Natural killer cell (primary cell): ENCODE measurements around the gene CCDC66. TPM values are rescaled to one million over a fixed set of nuclear protein-coding genes. Genes with fewer than 3 reads are reported as not detected.

Experiments
- ATAC-seq, 3 donors: fragments of 150-1000 bp in 2 of 3; fragments of 200-7000 bp in 1 of 3; cut with Tn5 transposase; 1 replicate in 1 of 3; 2 replicates in 2 of 3; pipeline ENCODE4 v1.10.0; 2021; ENCODE audit warnings: mild to moderate bottlenecking in 2 of 3, moderate library complexity in 2 of 3
- DNase-seq, 2 donors: peaks; one replicate each; pipeline versions ENCODE4 v3.0.0 to v3.0.0-alpha.2; 2013 to 2021; ENCODE audit warnings: mixed read lengths in 1 of 2
- H3K27ac ChIP-seq: one replicate; pipeline ENCODE4 v1.5.1; 2013; ENCODE audit warnings: mild to moderate bottlenecking, low read length
- H3K27me3 ChIP-seq: one replicate; pipeline ENCODE4 v1.6.1; 2013; ENCODE audit warnings: low read length; ENCODE audit not compliant: control insufficient read depth, insufficient read depth
- H3K36me3 ChIP-seq: one replicate; pipeline ENCODE4 v1.6.1; 2013; ENCODE audit warnings: low read length; ENCODE audit not compliant: control insufficient read depth, insufficient read depth
- H3K4me1 ChIP-seq: one replicate; pipeline ENCODE4 v1.6.1; 2013; ENCODE audit warnings: low read length; ENCODE audit not compliant: control insufficient read depth, insufficient read depth
- H3K4me3 ChIP-seq: one replicate; pipeline ENCODE4 v1.5.1; 2013; ENCODE audit warnings: low read length
- H3K9me3 ChIP-seq: one replicate; pipeline ENCODE4 v1.6.1; 2013; ENCODE audit warnings: low read length; ENCODE audit not compliant: control insufficient read depth, insufficient read depth
- H3K27ac Mint-ChIP-seq, 2 donors: one replicate each; pipeline ENCODE4 v1.8.0; 2022; ENCODE audit warnings: mild to moderate bottlenecking in 2 of 2, mixed read lengths in 2 of 2, moderate library complexity in 1 of 2
- H3K27me3 Mint-ChIP-seq, 2 donors: one replicate each; pipeline ENCODE4 v1.8.0; 2022; ENCODE audit warnings: low read depth in 2 of 2, mixed read lengths in 2 of 2
- H3K36me3 Mint-ChIP-seq: one replicate; pipeline ENCODE4 v1.8.0; 2022; ENCODE audit warnings: mixed read lengths
- H3K4me1 Mint-ChIP-seq, 2 donors: one replicate each; pipeline ENCODE4 v1.8.0; 2022; ENCODE audit warnings: mixed read lengths in 2 of 2
- H3K4me3 Mint-ChIP-seq: one replicate; pipeline ENCODE4 v1.8.0; 2022; ENCODE audit warnings: mild to moderate bottlenecking, moderate library complexity, mixed read lengths
- H3K9me3 Mint-ChIP-seq, 2 donors: one replicate each; pipeline ENCODE4 v1.8.0; 2022; ENCODE audit warnings: mixed read lengths in 2 of 2
- WGBS: methylation state at CpG from one replicate; pipeline ENCODE4 v1.1.7; 2013; ENCODE audit warnings: missing lambda C conversion rate; ENCODE audit not compliant: insufficient coverage; 5-methylcytosine and 5-hydroxymethylcytosine counted together
- intact Hi-C: fragments of 100-400 bp; cut with micrococcal nuclease; formaldehyde crosslinking; loops from one replicate; pipeline ENCODE4 v1.14.2; 2022
- total RNA-seq, 4 donors: library from RNA; stranded (reverse); fragments of 120-200 nt in 1 of 4; gene quantifications; one replicate each; pipeline versions ENCODE4 v1.2.3 to v1.2.4, GENCODE V29; 2013 to 2022
- TF ChIP-seq, protein P1 (sequence below): fragments of 200-600 bp; IDR thresholded peaks from one replicate; pipeline ENCODE4 v1.8.0; 2022; ENCODE audit warnings: antibody characterized with exemption

Gene CCDC66
- total RNA-seq, 3 donors from 2014 or later (not counting 1 experiment from before 2014, with no cell fraction given): 25.5 to 36.0 (median 35.0) TPM

DNA sequence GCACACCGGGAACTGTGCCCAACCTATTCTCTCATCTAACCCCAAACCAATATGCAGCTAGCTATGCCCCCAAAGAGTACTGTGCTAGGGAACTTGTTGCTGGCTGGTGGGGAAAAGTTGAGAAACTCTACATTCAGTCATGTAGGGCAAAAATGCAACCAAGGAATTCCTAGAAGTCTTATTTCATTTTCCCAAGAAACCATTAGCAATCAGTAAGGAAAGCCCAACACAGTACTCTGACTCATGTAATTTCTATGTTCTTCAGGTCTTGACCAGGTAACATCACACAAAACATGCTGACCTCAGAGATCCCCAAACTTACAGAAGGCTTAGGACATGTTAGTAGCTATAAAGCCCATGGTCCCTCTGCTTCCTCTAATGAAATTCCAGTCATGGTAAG, 74.0 kb downstream of the CCDC66 start:
- DNase-seq (no peak), ATAC-seq (no peak)
- Mint-ChIP-seq H3K36me3 (peaks cover 11% of the 10 kb centered on the region), H3K9me3 (no peaks in the 10 kb centered on the region), H3K4me3 (no peak overlapping the region), H3K27me3 (no peaks in the 10 kb centered on the region), H3K4me1 (peaks cover 8 to 15% of the 10 kb centered on the region in 2 donors), H3K27ac (no peak overlapping the region)
- intact Hi-C loops: no loop called here
- Histone ChIP-seq H3K27me3 (no peaks in the 10 kb centered on the region), H3K27ac (no peak overlapping the region), H3K4me1 (no peaks in the 10 kb centered on the region), H3K36me3 (peaks cover 66% of the 10 kb centered on the region), H3K9me3 (no peaks in the 10 kb centered on the region), H3K4me3 (no peak overlapping the region)
- no CpG with 5 or more reads among the region's 1 CpG for WGBS
- TF ChIP-seq, protein P1, sequence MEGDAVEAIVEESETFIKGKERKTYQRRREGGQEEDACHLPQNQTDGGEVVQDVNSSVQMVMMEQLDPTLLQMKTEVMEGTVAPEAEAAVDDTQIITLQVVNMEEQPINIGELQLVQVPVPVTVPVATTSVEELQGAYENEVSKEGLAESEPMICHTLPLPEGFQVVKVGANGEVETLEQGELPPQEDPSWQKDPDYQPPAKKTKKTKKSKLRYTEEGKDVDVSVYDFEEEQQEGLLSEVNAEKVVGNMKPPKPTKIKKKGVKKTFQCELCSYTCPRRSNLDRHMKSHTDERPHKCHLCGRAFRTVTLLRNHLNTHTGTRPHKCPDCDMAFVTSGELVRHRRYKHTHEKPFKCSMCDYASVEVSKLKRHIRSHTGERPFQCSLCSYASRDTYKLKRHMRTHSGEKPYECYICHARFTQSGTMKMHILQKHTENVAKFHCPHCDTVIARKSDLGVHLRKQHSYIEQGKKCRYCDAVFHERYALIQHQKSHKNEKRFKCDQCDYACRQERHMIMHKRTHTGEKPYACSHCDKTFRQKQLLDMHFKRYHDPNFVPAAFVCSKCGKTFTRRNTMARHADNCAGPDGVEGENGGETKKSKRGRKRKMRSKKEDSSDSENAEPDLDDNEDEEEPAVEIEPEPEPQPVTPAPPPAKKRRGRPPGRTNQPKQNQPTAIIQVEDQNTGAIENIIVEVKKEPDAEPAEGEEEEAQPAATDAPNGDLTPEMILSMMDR: no peak

DNA sequence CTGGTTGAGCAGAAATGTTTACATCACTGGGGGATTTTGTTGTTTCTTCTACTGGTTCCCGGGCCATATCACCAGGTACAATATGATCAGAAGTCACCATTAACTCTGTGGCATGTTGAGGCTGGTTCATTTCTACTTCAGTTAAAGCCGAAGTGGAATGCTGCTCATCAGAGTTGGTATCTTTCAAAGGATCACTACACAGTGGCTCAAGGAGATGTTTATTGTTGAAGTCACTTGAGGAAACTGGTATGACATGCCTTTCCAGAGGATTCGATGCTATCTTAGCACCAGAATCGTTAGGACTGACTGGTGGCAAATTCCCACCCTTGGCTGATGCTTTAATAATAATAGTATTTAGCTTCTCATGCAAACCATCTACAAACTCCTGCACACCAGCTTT, 76.2 kb downstream of the CCDC66 start:
- Mint-ChIP-seq H3K9me3 (no peaks in the 10 kb centered on the region), H3K27ac (peak overlapping the region in 1 of 2 donors; percentile 38), H3K27me3 (no peaks in the 10 kb centered on the region), H3K36me3 (peaks cover 4% of the 10 kb centered on the region), H3K4me1 (peaks cover 0 to 10% of the 10 kb centered on the region in 2 donors), H3K4me3 (no peak overlapping the region)
- Histone ChIP-seq H3K27me3 (no peaks in the 10 kb centered on the region), H3K27ac (no peak overlapping the region), H3K9me3 (no peaks in the 10 kb centered on the region), H3K4me3 (no peak overlapping the region), H3K36me3 (peaks cover 62% of the 10 kb centered on the region), H3K4me1 (no peaks in the 10 kb centered on the region)
- TF ChIP-seq, protein P1: no peak
- intact Hi-C loops: no loop called here
- DNase-seq (no peak), ATAC-seq (no peak)
- WGBS: 94% methylated on average over 4 of the region's 4 CpGs

DNA sequence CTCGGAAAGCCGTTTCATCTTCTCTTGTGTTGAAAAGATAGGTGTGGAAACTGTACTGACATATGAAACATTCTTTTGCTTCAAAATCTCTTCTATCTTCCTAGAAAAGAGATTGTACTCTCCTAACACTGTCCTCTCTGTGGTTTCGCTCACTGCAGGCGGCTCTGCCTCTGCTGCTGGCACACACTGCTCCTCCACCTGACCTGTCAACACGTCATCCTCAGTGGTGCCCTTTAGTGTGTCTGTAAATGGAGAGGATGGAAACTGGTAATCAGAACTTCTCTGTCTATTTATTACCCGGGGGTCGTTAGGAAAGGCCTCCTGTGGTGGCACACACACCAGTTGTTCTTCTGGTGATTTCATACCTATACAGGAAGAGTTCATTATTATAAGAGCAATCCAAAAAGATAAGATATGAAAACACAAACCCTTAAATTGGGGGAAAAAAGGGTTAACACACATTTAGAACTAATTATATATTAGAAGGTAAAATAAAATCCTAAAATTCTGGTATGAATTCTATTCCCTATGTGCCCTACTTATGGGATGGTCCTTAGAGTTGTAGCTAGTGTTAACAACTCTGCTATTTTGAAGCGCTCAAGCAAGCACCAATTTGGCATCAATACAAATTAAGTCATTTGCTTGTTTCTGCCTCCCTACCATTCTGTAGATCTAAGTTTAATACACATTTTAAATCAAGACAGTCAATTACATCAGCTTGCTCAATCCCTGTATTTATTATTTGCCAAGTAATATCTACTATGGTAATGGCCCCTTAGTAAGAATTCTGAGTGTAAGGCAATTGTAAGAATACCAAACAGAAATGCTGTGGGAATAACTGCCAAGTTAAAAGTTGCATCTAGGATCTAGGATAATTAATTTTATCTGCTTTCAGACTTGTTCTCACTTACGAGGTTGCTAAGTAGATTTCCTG, 76.9 kb downstream of the CCDC66 start:
- H3K4me1 ChIP-seq: no peaks in the 10 kb centered on the region
- peak overlapping the region; percentile 31 to 62 for H3K27ac Mint-ChIP-seq
- peaks cover 4% of the 10 kb centered on the region for H3K36me3 Mint-ChIP-seq
- no peak for DNase-seq
- TF ChIP-seq, protein P1: no peak
- peaks cover 0 to 10% of the 10 kb centered on the region in 2 donors for H3K4me1 Mint-ChIP-seq
- intact Hi-C loops: no loop called here
- H3K9me3 Mint-ChIP-seq: no peaks in the 10 kb centered on the region
- no peak overlapping the region for H3K4me3 ChIP-seq
- H3K27me3 ChIP-seq: no peaks in the 10 kb centered on the region
- WGBS: 100% methylated on average over 4 of the region's 9 CpGs
- no peaks in the 10 kb centered on the region for H3K9me3 ChIP-seq
- ATAC-seq: no peak
- H3K27me3 Mint-ChIP-seq: no peaks in the 10 kb centered on the region
- peaks cover 63% of the 10 kb centered on the region for H3K36me3 ChIP-seq
- H3K27ac ChIP-seq: no peak overlapping the region
- H3K4me3 Mint-ChIP-seq: no peak overlapping the region
